ENCODE data around the gene B4GALT1.
"Not testable (repeated sequence)": the region's sequence is repeated elsewhere in the genome, so short reads cannot be mapped to it uniquely, and the experiment has no call there.

Gene B4GALT1

GRCh38 chr9:33161589-33162132, 5.5 kb downstream of the B4GALT1 start:
- DNase-seq (ENCODE audit: low spot score): no peak

- DNase-seq (ENCODE audit: low spot score): no peak
Measured at GRCh38 chr9:33161011-33161588, 6.0 kb downstream of the B4GALT1 start.

GRCh38 chr9:33160446-33160845, 6.7 kb downstream of the B4GALT1 start:
- DNase-seq (ENCODE audit: low spot score): not testable (repeated sequence)

- no peak for DNase-seq (ENCODE audit: low spot score)
Measured at GRCh38 chr9:33159777-33160127, 7.4 kb downstream of the B4GALT1 start.

- DNase-seq (ENCODE audit: low spot score): no peak
Measured at GRCh38 chr9:33158843-33159776, 8.0 kb downstream of the B4GALT1 start.

- no peak for DNase-seq (ENCODE audit: low spot score)
Measured at GRCh38 chr9:33157960-33158842, 8.9 kb downstream of the B4GALT1 start.

GRCh38 chr9:33155393-33155792, 11.7 kb downstream of the B4GALT1 start:
- DNase-seq (ENCODE audit: low spot score): no peak

- no peak for DNase-seq (ENCODE audit: low spot score)
Measured at GRCh38 chr9:33154371-33154770, 12.8 kb downstream of the B4GALT1 start.

- DNase-seq (ENCODE audit: low spot score): no peak
Measured at GRCh38 chr9:33153666-33154065, 13.5 kb downstream of the B4GALT1 start.

GRCh38 chr9:33153001-33153400, 14.1 kb downstream of the B4GALT1 start:
- no peak for DNase-seq (ENCODE audit: low spot score)

GRCh38 chr9:33151601-33152000, 15.5 kb downstream of the B4GALT1 start:
- no peak for DNase-seq (ENCODE audit: low spot score)

- DNase-seq (ENCODE audit: low spot score): no peak
Measured at GRCh38 chr9:33151007-33151557, 16.1 kb downstream of the B4GALT1 start.

GRCh38 chr9:33148367-33149014, 18.6 kb downstream of the B4GALT1 start:
- DNase-seq (ENCODE audit: low spot score): no peak

GRCh38 chr9:33147416-33148169, 19.5 kb downstream of the B4GALT1 start:
- DNase-seq (ENCODE audit: low spot score): no peak

- DNase-seq (ENCODE audit: low spot score): no peak
Measured at GRCh38 chr9:33146298-33146697, 20.8 kb downstream of the B4GALT1 start.

GRCh38 chr9:33144551-33144950, 22.6 kb downstream of the B4GALT1 start:
- no peak for DNase-seq (ENCODE audit: low spot score)

GRCh38 chr9:33143241-33143661, 23.9 kb downstream of the B4GALT1 start:
- DNase-seq (ENCODE audit: low spot score): no peak

- DNase-seq (ENCODE audit: low spot score): no peak
Measured at GRCh38 chr9:33142535-33142934, 24.6 kb downstream of the B4GALT1 start.

- DNase-seq (ENCODE audit: low spot score): no peak
Measured at GRCh38 chr9:33140401-33141360, 26.5 kb downstream of the B4GALT1 start.
